GM18870 (cell line): ENCODE measurements around the gene PRKCH.

Experiments used
- ATAC-seq: cut with Tn5 transposase; IDR thresholded peaks from one replicate; pipeline ENCODE4 v1.9.1; 2021; ENCODE audit warnings: moderate library complexity; ENCODE audit not compliant: unreplicated experiment

The PRKCH gene

GRCh38 chr14:61360796-61361525 is 39.6 kb downstream of the PRKCH start:
- ATAC-seq: no peak

DNA sequence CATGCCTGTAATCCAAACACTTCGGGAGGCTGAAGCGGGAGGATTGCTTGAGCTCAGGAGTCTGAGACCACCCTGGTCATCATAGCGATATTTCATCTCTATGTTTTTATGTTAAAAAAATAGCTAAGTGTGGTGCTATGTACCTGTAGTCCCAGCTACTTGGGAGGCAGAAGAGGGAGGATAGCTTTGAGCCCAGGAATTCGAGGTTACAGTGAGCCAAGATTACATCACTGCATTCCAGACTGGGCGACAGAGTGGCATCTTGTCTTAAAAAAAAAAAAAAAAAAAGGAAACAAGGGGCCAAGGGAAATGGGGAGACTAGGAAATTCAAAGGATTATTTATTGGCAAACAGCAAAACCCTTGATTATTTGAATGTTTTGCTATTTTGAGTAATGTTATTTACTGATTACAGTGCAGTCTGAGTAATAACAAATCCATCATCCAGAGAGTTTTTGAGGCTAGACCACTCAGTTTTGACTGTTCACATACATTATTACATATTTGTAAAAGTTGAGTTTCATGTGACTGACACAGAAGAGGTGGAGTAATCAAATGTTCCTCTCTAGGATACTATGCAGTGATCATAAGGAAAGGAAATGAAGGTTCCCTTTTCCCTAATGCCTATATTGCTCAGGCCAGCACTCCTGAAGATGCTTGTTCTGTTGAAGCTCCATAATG is 40.8 kb downstream of the PRKCH start:
- ATAC-seq: no peak

DNA sequence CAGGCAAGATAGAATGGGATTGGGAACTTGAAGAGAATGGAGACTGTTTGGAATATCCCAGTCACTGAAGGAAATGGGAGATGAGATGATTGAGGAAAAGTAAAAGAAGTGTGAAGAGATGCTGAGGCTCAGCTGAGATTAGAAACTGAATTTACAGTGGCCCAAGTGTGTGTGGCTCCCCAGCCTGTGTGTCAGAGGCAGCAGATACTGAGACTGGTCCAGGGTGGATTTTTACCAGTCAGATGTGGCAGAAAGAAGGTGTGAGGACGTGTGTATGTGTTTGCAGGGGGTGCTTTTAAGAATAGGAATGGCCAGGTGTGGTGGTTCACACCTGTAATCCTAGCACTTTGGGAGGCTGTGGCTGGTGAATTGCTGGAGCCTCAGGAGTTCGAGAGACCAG is 42.9 kb downstream of the PRKCH start:
- ATAC-seq: no peak

- no peak for ATAC-seq
These were observed 44.4 kb downstream of the PRKCH start for GRCh38 chr14:61365667-61366212.

- no peak for ATAC-seq
These were observed 46.8 kb downstream of the PRKCH start for GRCh38 chr14:61368114-61368710.

DNA sequence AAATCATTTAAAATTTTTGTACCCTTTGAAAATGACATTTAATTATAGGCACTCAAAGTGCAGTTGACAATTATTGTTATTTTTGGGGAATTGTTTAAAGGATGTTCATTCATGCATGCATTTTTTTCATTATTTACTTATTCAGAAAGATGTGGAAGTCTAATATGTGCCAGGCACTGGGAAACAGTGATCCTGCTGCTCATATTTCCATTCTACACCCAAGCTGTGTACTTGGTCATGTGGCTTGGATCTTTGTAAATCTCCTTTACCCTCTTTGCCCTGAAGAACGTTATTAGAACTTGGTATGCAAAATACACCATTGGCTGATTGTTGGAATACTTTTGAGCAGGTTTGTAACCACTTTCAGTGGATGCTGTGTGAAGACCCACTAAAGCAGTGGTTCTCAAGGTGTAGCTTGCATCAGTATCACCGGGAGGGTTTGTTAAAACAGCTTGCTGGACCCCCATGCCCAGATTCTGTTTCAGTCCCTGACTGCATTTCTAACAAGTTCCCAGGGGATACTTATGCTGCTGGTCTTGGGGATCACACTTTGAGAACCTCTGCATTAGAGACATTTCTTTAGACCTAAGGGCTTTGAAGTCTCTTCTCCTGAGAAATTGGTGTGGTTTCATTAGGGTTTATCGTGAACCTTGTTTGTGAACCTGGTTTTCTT is 47.5 kb downstream of the PRKCH start:
- ATAC-seq: no peak

GRCh38 chr14:61369454-61369810 is 48.1 kb downstream of the PRKCH start:
- no peak for ATAC-seq

GRCh38 chr14:61372379-61372778 is 51.0 kb downstream of the PRKCH start:
- ATAC-seq: no peak

DNA sequence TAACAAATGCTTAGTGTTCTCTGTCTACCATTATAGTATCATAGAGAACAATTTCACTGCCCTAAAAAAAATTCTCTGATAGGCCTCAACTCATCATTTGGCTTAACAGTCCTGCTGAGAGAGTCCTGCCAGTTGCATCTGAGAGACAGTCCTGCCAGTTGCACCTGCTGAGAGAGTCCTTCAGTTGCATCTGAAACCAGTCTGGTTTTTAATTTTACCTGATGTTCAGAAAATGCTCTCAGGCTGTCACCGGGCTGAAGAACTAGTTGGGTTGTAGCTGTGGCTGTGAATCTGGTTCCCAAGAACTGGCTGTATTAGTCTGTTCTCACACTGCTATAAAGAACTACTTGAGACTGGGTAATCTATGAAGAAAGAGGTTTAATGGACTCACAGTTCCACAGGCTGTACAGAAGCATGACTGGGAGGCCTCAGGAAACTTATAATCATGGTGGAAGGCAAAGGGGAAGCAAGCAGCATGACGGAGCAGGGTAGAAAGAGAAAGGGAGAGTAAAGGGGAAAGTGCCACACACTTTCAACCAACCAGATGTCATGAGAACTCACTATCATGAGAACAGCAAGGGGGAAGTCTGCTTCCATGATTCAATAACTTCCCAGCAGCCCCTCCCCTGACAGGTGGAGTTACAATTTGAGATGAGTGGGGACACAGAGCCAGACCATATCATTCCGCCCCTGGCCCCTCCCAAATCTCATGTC is 51.6 kb downstream of the PRKCH start:
- ATAC-seq: no peak

GRCh38 chr14:61374284-61374683 is 52.9 kb downstream of the PRKCH start:
- ATAC-seq: no peak

- ATAC-seq: no peak
These were observed 53.8 kb downstream of the PRKCH start for GRCh38 chr14:61375218-61375617.

GRCh38 chr14:61376314-61376713 is 54.9 kb downstream of the PRKCH start:
- ATAC-seq: no peak

DNA sequence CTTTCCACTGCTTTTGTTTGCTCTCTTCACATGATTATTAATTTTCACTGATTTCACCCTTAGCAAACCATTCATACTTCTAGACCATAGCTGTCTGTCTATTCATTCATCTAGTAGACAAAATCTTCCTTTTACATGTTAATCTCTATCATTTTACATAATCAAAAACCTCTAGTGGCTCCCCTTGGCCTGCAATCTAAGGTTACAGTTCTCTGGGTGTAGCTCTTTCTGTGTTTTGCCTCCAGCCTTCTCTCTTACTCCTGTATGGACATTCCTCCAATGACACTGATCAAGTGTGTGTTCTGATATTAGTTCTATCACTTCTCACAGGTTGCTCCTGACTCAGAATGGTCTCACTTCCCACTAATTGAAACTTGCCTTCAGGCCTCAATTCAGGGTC is 56.4 kb downstream of the PRKCH start:
- no peak for ATAC-seq

DNA sequence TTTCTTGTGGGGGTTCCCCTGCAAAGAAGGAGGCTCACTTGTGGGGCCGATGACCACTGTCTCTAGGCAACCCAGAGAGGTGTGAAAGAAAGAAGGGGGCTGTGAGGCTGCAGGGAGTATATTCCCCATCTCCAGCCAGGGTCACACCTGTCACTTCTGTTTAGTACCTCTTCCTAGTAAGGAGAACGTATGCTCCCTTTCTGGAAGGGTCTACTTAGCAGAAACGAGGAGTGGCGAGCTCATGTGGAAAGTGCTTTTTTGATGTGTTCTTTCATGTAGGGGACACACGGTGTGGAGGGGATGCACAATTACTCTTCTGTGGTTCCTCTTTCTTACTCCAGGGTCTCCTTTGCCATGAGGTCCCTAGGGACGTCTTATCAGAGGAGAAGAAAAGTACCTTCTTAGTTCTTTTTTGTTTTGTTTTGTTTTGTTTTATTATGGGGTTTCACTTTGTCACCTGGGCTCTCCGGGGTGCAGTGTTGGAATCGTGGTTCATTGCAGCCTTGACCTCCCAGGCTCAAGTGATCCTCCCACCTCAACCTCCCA is 58.3 kb downstream of the PRKCH start:
- no peak for ATAC-seq

DNA sequence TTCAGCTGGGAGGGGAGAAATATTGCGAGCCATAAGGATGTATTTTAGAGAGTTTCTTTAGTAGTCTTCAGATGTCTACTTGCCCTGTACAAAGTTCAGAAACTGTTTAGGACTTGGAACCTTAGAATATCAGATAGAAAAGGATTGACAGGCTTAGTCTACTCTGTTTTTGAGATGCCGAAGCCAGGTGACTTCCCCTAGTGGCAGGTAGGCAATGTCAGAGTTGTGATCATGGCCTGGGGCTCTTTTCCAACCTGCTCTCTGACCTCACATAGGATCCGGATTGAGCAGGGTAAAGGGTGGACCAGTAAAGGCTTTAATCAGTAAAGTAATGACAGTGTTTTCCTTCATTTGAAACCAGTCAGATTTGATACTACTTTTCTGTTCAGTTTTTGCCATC is 59.6 kb downstream of the PRKCH start:
- no peak for ATAC-seq

DNA sequence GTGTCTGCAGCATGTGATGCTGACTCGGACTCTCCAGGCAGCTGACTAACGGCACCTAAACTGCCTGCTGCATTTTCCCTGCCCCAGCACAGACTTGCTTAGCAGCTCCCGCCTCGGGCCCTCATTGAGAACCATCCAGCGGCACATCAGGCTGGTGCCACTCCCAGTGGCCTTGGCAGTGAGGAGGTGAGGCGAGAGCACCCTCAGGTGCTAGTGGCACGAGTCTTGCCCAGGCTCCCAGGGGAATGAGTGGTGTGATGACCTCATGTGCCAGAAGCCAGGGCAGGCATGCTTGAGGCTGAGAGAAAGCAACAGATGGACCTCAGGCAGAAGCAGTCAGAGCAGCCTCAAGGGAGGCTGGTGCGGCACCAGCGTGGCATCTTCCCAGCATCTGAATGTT is 60.2 kb downstream of the PRKCH start:
- ATAC-seq: no peak

DNA sequence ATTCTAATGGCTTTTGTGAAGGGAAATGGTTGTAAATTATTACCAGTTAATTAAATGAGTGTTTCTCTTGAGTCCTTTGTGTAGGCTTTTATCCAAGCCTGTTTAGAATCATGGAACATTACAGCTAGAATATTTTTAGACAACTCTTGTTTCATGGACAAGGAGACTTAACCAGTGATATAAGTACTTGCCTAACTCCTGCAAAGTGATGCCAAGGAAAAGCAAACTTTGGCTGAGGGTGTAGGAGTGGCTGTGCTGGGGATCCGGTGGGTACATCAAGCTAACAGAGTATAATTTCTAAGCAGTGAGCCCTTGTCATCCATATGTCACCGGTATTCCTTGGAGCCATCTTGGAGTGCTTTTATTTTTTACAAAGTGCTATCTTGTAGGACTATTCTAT is 61.5 kb downstream of the PRKCH start:
- ATAC-seq: no peak

DNA sequence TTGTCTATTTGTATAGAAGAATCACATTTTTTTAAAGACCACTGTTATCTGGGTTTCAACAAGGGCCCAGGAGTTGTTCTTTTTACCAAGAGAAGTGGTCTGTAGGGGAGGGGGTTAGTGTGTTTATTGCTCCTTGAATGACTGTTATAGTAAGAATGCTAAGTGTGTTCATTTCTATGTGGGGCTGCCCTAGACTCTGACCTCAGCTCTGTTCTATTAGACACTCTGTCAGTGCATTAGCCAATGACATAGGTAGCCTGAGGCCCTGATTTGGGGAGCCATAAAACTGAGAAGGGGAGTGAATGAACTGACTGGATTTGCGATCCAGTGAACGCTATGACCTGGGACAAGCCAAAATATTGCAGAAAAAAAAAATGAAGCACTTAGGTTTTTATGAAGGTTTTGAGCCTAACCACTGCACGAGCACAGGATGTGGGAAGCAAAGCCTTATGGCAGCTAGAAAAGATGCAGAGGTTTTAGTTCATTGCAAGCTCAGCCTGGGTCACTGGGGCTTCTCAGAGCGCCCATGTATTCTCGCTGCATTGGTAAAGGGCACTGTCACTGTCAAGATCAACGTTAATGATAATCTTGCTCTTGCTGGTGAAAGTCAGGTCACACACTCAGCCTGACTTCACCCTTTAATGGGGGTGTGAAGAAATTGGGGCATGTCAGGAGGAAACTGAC is 63.8 kb downstream of the PRKCH start:
- ATAC-seq: no peak

- no peak for ATAC-seq
These were observed 64.9 kb downstream of the PRKCH start for GRCh38 chr14:61386173-61386772.

DNA sequence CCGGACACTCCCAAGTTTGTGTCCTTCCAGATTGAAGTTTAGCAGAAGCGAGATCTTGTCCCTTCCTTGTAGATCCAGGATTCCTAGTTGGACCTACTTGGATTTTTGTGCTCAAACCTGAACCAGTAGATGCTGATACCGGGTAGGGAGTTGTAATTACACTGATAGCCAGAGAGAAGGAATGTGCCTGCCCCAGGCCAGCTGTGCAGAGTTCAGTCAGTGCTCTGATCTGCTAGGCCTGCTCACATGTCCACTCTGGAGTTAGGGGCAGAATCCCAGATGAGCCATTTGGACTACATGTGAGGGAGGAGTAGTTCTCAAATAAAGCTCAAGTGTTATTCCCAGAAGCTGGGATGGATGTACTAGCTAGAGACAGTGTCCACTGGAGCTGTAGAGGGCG is 65.7 kb downstream of the PRKCH start:
- ATAC-seq: no peak
